Effector memory CD4-positive, alpha-beta T cell (primary cell): ENCODE results near the gene GPC6.

Source experiments
- DNase-seq, 3 donors: peaks; one replicate each; pipeline ENCODE4 v3.0.0-alpha.2; 2020
- H3K27ac ChIP-seq: 2 replicates; pipeline ENCODE4 v1.7.0; 2013; ENCODE audit warnings: mild to moderate bottlenecking, low read length, moderate library complexity; ENCODE audit not compliant: insufficient read depth, poor library complexity, severe bottlenecking
- H3K27me3 ChIP-seq: replicated peaks from 2 replicates; pipeline ENCODE4 v1.7.0; 2013; ENCODE audit warnings: mild to moderate bottlenecking, low read length; ENCODE audit not compliant: insufficient read depth, control insufficient read depth, poor library complexity, severe bottlenecking
- H3K36me3 ChIP-seq: 2 replicates; pipeline ENCODE4 v1.7.0; 2013; ENCODE audit warnings: mild to moderate bottlenecking, low read length, moderate library complexity; ENCODE audit not compliant: control insufficient read depth, insufficient read depth
- H3K4me1 ChIP-seq: 2 replicates; pipeline ENCODE4 v1.7.0; 2013; ENCODE audit warnings: low read length, mild to moderate bottlenecking; ENCODE audit not compliant: control insufficient read depth, insufficient read depth, poor library complexity, severe bottlenecking
- H3K4me3 ChIP-seq: 2 replicates; pipeline ENCODE4 v1.7.0; 2013; ENCODE audit warnings: low read length, low read depth, mild to moderate bottlenecking; ENCODE audit not compliant: insufficient read depth, poor library complexity, severe bottlenecking
- H3K9me3 ChIP-seq: 2 replicates; pipeline ENCODE4 v1.7.0; 2013; ENCODE audit warnings: mild to moderate bottlenecking, low read length, moderate library complexity; ENCODE audit not compliant: control insufficient read depth

Gene GPC6

GRCh38 chr13:93413972-93414717, 187.5 kb downstream of the GPC6 start:
- no peaks in the 10 kb centered on the region for H3K27me3 ChIP-seq
- no peak overlapping the region for H3K4me3 ChIP-seq

DNA sequence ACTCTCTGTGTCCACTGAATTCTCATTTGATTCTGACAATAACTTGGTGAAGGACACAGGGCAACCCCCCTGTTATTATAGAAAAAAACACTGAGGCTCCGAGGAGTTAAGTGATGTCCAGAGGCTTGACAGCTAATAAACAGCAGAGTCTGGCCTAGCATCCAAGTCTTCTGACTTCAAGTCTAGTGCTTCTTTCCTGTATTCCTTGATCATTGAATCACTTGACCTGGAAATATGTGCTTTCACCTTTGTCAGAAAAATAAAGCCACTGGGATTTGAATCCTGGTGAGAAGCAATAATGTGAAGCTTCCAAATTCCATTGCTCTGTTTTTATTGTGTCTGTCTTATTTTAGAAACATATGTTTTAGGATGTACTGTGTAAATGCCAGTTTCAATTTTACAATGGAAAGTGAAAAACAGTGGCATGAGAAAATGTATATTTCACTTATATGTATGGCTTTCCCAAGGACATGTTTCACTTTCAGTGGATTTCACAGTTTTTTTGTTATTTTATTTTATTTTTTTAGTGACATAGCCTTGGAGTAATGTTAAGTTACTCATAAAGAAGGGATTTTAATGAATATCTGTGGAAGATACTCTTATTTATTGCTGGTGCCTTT, 190.2 kb downstream of the GPC6 start:
- Histone ChIP-seq H3K36me3 (no peaks in the 10 kb centered on the region), H3K27ac (no peak overlapping the region), H3K4me1 (no peaks in the 10 kb centered on the region), H3K27me3 (no peaks in the 10 kb centered on the region), H3K4me3 (no peak overlapping the region), H3K9me3 (no peaks in the 10 kb centered on the region)
- no peak for DNase-seq

More at GRCh38 chr13:93413972-93414717, 187.5 kb downstream of the GPC6 start:
- Histone ChIP-seq H3K27ac (no peak overlapping the region), H3K36me3 (no peaks in the 10 kb centered on the region), H3K4me1 (no peaks in the 10 kb centered on the region), H3K9me3 (no peaks in the 10 kb centered on the region)
- DNase-seq, result no peak

DNA sequence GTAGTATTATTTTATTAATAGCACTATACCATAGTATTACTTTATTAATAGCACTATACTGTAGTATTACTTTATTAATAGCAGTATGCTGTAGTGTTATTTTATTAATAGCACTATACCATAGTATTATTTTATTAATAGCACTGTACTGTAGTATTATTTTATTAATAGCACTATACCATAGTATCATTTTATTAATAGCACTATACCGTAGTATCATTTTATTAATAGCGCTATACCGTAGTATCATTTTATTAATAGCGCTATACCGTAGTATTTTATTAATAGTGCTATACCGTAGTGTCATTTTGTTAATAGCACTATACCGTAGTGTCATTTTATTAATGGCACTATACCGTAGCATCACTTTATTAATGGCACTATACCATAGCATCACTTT, 191.8 kb downstream of the GPC6 start:
- H3K27ac ChIP-seq, result no peak overlapping the region
- H3K9me3 ChIP-seq, result no peaks in the 10 kb centered on the region
- H3K36me3 ChIP-seq, result no peaks in the 10 kb centered on the region
- no peak for DNase-seq
- no peaks in the 10 kb centered on the region for H3K27me3 ChIP-seq
- no peak overlapping the region for H3K4me3 ChIP-seq
- no peaks in the 10 kb centered on the region for H3K4me1 ChIP-seq

- H3K4me1 ChIP-seq, result no peaks in the 10 kb centered on the region
- no peak for DNase-seq
Observed at GRCh38 chr13:93420206-93420605, 193.6 kb downstream of the GPC6 start.

GRCh38 chr13:93420887-93421286, 194.3 kb downstream of the GPC6 start:
- Histone ChIP-seq H3K4me3 (no peak overlapping the region), H3K36me3 (no peaks in the 10 kb centered on the region), H3K4me1 (no peaks in the 10 kb centered on the region), H3K9me3 (no peaks in the 10 kb centered on the region), H3K27ac (no peak overlapping the region), H3K27me3 (no peaks in the 10 kb centered on the region)
- no peak for DNase-seq

More at GRCh38 chr13:93420206-93420605, 193.6 kb downstream of the GPC6 start:
- Histone ChIP-seq H3K4me3 (no peak overlapping the region), H3K36me3 (no peaks in the 10 kb centered on the region), H3K27ac (no peak overlapping the region), H3K9me3 (no peaks in the 10 kb centered on the region), H3K27me3 (no peaks in the 10 kb centered on the region)

GRCh38 chr13:93422980-93423543, 196.5 kb downstream of the GPC6 start:
- Histone ChIP-seq H3K36me3 (no peaks in the 10 kb centered on the region), H3K27ac (no peak overlapping the region), H3K9me3 (no peaks in the 10 kb centered on the region), H3K4me1 (no peaks in the 10 kb centered on the region), H3K27me3 (no peaks in the 10 kb centered on the region), H3K4me3 (no peak overlapping the region)
- DNase-seq, result no peak

GRCh38 chr13:93425411-93425810, 198.8 kb downstream of the GPC6 start:
- Histone ChIP-seq H3K9me3 (no peaks in the 10 kb centered on the region), H3K4me1 (no peaks in the 10 kb centered on the region), H3K4me3 (no peak overlapping the region), H3K27ac (no peak overlapping the region), H3K36me3 (no peaks in the 10 kb centered on the region), H3K27me3 (no peaks in the 10 kb centered on the region)
- no peak for DNase-seq

- H3K4me3 ChIP-seq, result no peak overlapping the region
- no peak for DNase-seq
- H3K27me3 ChIP-seq, result no peaks in the 10 kb centered on the region
- no peaks in the 10 kb centered on the region for H3K36me3 ChIP-seq
- H3K27ac ChIP-seq, result no peak overlapping the region
- no peaks in the 10 kb centered on the region for H3K9me3 ChIP-seq
- H3K4me1 ChIP-seq, result no peaks in the 10 kb centered on the region
Observed at GRCh38 chr13:93430381-93430780, 203.8 kb downstream of the GPC6 start.

DNA sequence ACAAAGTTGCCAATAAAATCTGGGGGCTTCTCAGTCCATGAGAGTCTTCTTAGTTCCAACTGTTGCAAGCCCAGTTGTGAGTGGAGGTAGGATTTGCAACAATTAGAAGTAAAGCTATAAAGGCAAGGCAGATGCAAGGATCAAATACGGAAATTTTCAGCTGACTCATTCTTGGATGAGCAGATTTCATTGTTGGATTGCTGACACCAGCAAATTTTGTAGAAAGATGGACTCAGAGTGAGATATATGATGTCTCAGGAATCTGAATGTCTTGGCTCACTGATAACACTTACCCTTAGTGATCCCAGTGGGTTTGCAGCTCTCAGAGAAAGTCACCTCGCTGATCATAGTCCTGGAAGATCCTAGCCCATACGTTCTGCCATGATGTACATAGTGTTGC, 209.0 kb downstream of the GPC6 start:
- Histone ChIP-seq H3K4me3 (no peak overlapping the region), H3K36me3 (no peaks in the 10 kb centered on the region), H3K9me3 (no peaks in the 10 kb centered on the region), H3K4me1 (no peaks in the 10 kb centered on the region), H3K27me3 (no peaks in the 10 kb centered on the region), H3K27ac (no peak overlapping the region)
- DNase-seq, result no peak

GRCh38 chr13:93437081-93437480, 210.5 kb downstream of the GPC6 start:
- H3K36me3 ChIP-seq, result no peaks in the 10 kb centered on the region

More at GRCh38 chr13:93437081-93437480, 210.5 kb downstream of the GPC6 start:
- Histone ChIP-seq H3K4me3 (no peak overlapping the region), H3K4me1 (no peaks in the 10 kb centered on the region), H3K9me3 (no peaks in the 10 kb centered on the region), H3K27me3 (no peaks in the 10 kb centered on the region), H3K27ac (no peak overlapping the region)
- no peak for DNase-seq
